GM06990 (cell line): Measurements from ENCODE around the gene ATOSA.

Experiments
- DNase-seq: peaks from one replicate; pipeline ENCODE4 v3.0.0-alpha.2; 2011; ENCODE audit not compliant: insufficient read length; ENCODE audit errors: extremely low read depth
- H3K27me3 ChIP-seq: replicated peaks from 2 replicates; pipeline ENCODE4 v1.6.0; 2011; ENCODE audit warnings: low read length; ENCODE audit not compliant: control insufficient read depth, insufficient read depth
- H3K36me3 ChIP-seq: 2 replicates; pipeline ENCODE4 v1.5.1; 2011; ENCODE audit warnings: low read length; ENCODE audit not compliant: control insufficient read depth, insufficient read depth
- H3K4me3 ChIP-seq: replicated peaks from 2 replicates; pipeline ENCODE4 v1.5.1; 2011; ENCODE audit warnings: low read depth, mild to moderate bottlenecking, control low read depth, low read length
- CTCF ChIP-seq: IDR thresholded peaks from 2 replicates; pipeline ENCODE4 v1.5.1; 2011; ENCODE audit warnings: low read length, control low read depth, mild to moderate bottlenecking, inconsistent platforms; ENCODE audit not compliant: insufficient read depth, poor library complexity, severe bottlenecking

The ATOSA gene

GRCh38 chr15:52677593-52678467 is 1.4 kb downstream of the ATOSA start:
- DNase-seq = peak; percentile 49
- H3K27me3 ChIP-seq = no peaks in the 10 kb centered on the region
- TF ChIP-seq CTCF = no peak
- H3K36me3 ChIP-seq = no peaks in the 10 kb centered on the region; the same call in 1 of the 2 replicates
- H3K4me3 ChIP-seq = peak overlapping the region; percentile 99

GRCh38 chr15:52674831-52675230 is 4.4 kb downstream of the ATOSA start:
- DNase-seq = no peak
- H3K27me3 ChIP-seq = no peaks in the 10 kb centered on the region
- no peak overlapping the region for H3K4me3 ChIP-seq
- no peak for TF ChIP-seq CTCF
- H3K36me3 ChIP-seq = peaks cover 5% of the 10 kb centered on the region

- Histone ChIP-seq H3K27me3 (no peaks in the 10 kb centered on the region), H3K4me3 (no peak overlapping the region), H3K36me3 (peaks cover 6% of the 10 kb centered on the region)
- TF ChIP-seq CTCF = no peak
- DNase-seq = no peak
These were observed 5.5 kb downstream of the ATOSA start for GRCh38 chr15:52673734-52674133.

GRCh38 chr15:52673312-52673711 is 5.9 kb downstream of the ATOSA start:
- TF ChIP-seq CTCF = no peak
- Histone ChIP-seq H3K36me3 (peaks cover 6% of the 10 kb centered on the region), H3K4me3 (no peak overlapping the region), H3K27me3 (no peaks in the 10 kb centered on the region)
- DNase-seq = no peak

DNA sequence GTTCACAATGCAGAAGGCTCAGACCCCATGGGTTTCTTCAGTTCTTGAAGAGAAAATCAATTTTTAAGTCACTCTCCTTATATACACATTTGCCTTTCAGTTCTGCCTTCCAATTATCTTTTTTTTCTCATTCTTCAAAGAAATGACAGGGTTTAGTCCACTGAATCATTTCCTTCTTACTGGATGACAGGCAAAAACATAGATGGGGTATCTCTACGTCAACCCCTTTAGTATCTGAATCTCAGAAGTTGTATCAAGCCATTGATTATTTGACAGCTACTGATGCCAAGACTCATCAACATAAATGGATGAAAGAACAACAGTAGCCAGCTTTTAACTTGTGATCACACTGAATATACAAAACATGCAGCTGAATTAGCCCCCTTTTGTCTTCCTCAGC is 6.5 kb downstream of the ATOSA start:
- DNase-seq = no peak
- Histone ChIP-seq H3K36me3 (peaks cover 6% of the 10 kb centered on the region), H3K4me3 (no peak overlapping the region), H3K27me3 (no peaks in the 10 kb centered on the region)
- no peak for TF ChIP-seq CTCF
